OCI-LY3 (cell line): Measurements from ENCODE around the gene MAP3K10.
A peak's percentile ranks its signal among the peaks of the same experiment; 100 is the strongest.
"Not testable (repeated sequence)": the region's sequence is repeated elsewhere in the genome, so short reads cannot be mapped to it uniquely, and the experiment has no call there.

Experiments
- H2AFZ ChIP-seq: fragments of 200-600, 300-600 bp; shearing (Covaris generic); 2 replicates; pipeline ENCODE4 v1.6.0; 2014; ENCODE audit warnings: antibody characterized with exemption, low read depth, low read length
- H3K27ac ChIP-seq: fragments of 200-600, 300-600 bp; sonication (generic); 2 replicates; pipeline ENCODE4 v1.5.1; 2014; ENCODE audit warnings: mild to moderate bottlenecking, low read length, moderate library complexity, mixed read lengths
- H3K27me3 ChIP-seq: fragments of 200-600, 300-600 bp; sonication (generic); 2 replicates; pipeline ENCODE4 v1.6.1; 2014; ENCODE audit warnings: low read depth, low read length, mixed read lengths
- H3K36me3 ChIP-seq: fragments of 200-600, 300-600 bp; sonication (generic); replicated peaks from 2 replicates; pipeline ENCODE3; 2014; ENCODE audit warnings: low read depth, low read length, mixed read lengths
- H3K4me1 ChIP-seq: fragments of 300-600, 200-600 bp; sonication (generic); 2 replicates; pipeline ENCODE4 v1.6.1; 2014; ENCODE audit warnings: low read length, mixed read lengths
- H3K4me2 ChIP-seq: fragments of 200-600, 300-600 bp; sonication (generic); 2 replicates; pipeline ENCODE4 v1.6.1; 2014; ENCODE audit warnings: low read length, mixed read lengths
- H3K4me3 ChIP-seq: fragments of 300-600, 200-600 bp; sonication (generic); 2 replicates; pipeline ENCODE4 v1.5.1; 2014; ENCODE audit warnings: antibody characterized with exemption, mild to moderate bottlenecking, low read length, moderate library complexity
- H3K79me2 ChIP-seq: fragments of 300-600, 200-600 bp; shearing (Covaris generic); 2 replicates; pipeline ENCODE4 v1.6.1; 2014; ENCODE audit warnings: mild to moderate bottlenecking, low read length, mixed read lengths
- H3K9ac ChIP-seq: fragments of 300-600, 200-600 bp; shearing (Covaris generic); 2 replicates; pipeline ENCODE4 v1.6.0; 2014; ENCODE audit warnings: mild to moderate bottlenecking, low read length, moderate library complexity
- H3K9me3 ChIP-seq: fragments of 200-600, 300-600 bp; shearing (Covaris generic); 2 replicates; pipeline ENCODE4 v1.6.1; 2014; ENCODE audit warnings: low read length, mixed read lengths; ENCODE audit not compliant: insufficient read depth
- H4K20me1 ChIP-seq: fragments of 200-600, 300-600 bp; sonication (generic); 2 replicates; pipeline ENCODE4 v1.6.1; 2016; ENCODE audit warnings: low read length, mixed read lengths; ENCODE audit not compliant: insufficient read depth
- CTCF ChIP-seq: fragments of 200-600, 300-600 bp; sonication (generic); IDR thresholded peaks from 2 replicates; pipeline ENCODE4 v1.5.1; 2014; ENCODE audit warnings: antibody characterized with exemption, low read length, low read depth
- EZH2phosphoT487 ChIP-seq: fragments of 200-600 bp; shearing (Covaris generic); IDR thresholded peaks from 2 replicates; pipeline ENCODE4 v1.6.1; 2018; ENCODE audit warnings: antibody characterized with exemption, mixed run types, low read depth

The MAP3K10 gene

GRCh38 chr19:40216013-40216776, 25.0 kb downstream of the MAP3K10 start:
- Histone ChIP-seq H3K9ac (no peak overlapping the region), H2AFZ (no peak overlapping the region), H3K9me3 (no peaks in the 10 kb centered on the region), H3K27ac (no peak overlapping the region), H3K4me2 (no peak overlapping the region), H3K36me3 (peaks cover 6% of the 10 kb centered on the region), H4K20me1 (no peaks in the 10 kb centered on the region), H3K79me2 (no peaks in the 10 kb centered on the region), H3K4me3 (no peak overlapping the region), H3K27me3 (no peaks in the 10 kb centered on the region), H3K4me1 (peaks cover 9% of the 10 kb centered on the region)
- TF ChIP-seq CTCF (no peak), EZH2phosphoT487 (no peak)

- TF ChIP-seq EZH2phosphoT487 (no peak), CTCF (no peak)
- H3K4me3 ChIP-seq = no peak overlapping the region
- no peaks in the 10 kb centered on the region for H3K27me3 ChIP-seq
These were observed 25.5 kb downstream of the MAP3K10 start for GRCh38 chr19:40216777-40217026.

GRCh38 chr19:40217027-40217810, 26.0 kb downstream of the MAP3K10 start:
- no peak overlapping the region for H3K27ac ChIP-seq
- no peak overlapping the region for H3K4me2 ChIP-seq
- TF ChIP-seq EZH2phosphoT487 = no peak
- TF ChIP-seq CTCF = peak; percentile 10; the same call in 1 of the 2 replicates
- no peak overlapping the region for H3K4me3 ChIP-seq
- H3K79me2 ChIP-seq = no peaks in the 10 kb centered on the region
- no peaks in the 10 kb centered on the region for H3K27me3 ChIP-seq
- no peaks in the 10 kb centered on the region for H4K20me1 ChIP-seq
- H2AFZ ChIP-seq = no peak overlapping the region
- H3K36me3 ChIP-seq = peaks cover 4% of the 10 kb centered on the region
- peaks cover 9% of the 10 kb centered on the region for H3K4me1 ChIP-seq
- no peak overlapping the region for H3K9ac ChIP-seq
- H3K9me3 ChIP-seq = no peaks in the 10 kb centered on the region

More at GRCh38 chr19:40216777-40217026, 25.5 kb downstream of the MAP3K10 start:
- Histone ChIP-seq H3K4me2 (no peak overlapping the region), H3K79me2 (no peaks in the 10 kb centered on the region), H3K27ac (no peak overlapping the region), H3K9ac (no peak overlapping the region), H3K36me3 (peaks cover 6% of the 10 kb centered on the region), H4K20me1 (no peaks in the 10 kb centered on the region), H3K9me3 (no peaks in the 10 kb centered on the region), H2AFZ (no peak overlapping the region), H3K4me1 (peaks cover 9% of the 10 kb centered on the region)

GRCh38 chr19:40217934-40218890, 27.0 kb downstream of the MAP3K10 start, which contains the start of gene TTC9B:
TSS of gene TTC9B (minus strand) at chr19:40218384. CDS start at chr19:40218381, 3 bp downstream.
- Histone ChIP-seq H3K4me1 (peaks cover 9% of the 10 kb centered on the region), H3K27ac (no peak within 1 kb of the TSS), H3K9ac (no peak within 1 kb of the TSS), H3K79me2 (no peaks in the 10 kb centered on the region), H2AFZ (no peak within 1 kb of the TSS), H3K36me3 (peaks cover 3% of the 10 kb centered on the region), H3K4me2 (no peak within 1 kb of the TSS), H4K20me1 (no peaks in the 10 kb centered on the region), H3K27me3 (no peaks in the 10 kb centered on the region), H3K9me3 (no peaks in the 10 kb centered on the region), H3K4me3 (no peak within 1 kb of the TSS)
- TF ChIP-seq CTCF = no peak
- TF ChIP-seq EZH2phosphoT487 = no peak

GRCh38 chr19:40219029-40219428, 27.8 kb downstream of the MAP3K10 start:
- not testable (repeated sequence) for H3K4me1 ChIP-seq, H4K20me1 ChIP-seq, H3K79me2 ChIP-seq, H3K27me3 ChIP-seq, H2AFZ ChIP-seq, H3K9me3 ChIP-seq, H3K9ac ChIP-seq, H3K4me2 ChIP-seq, H3K27ac ChIP-seq, H3K36me3 ChIP-seq, H3K4me3 ChIP-seq
